ENCODE results near the gene AKT3.

Gene AKT3

DNA sequence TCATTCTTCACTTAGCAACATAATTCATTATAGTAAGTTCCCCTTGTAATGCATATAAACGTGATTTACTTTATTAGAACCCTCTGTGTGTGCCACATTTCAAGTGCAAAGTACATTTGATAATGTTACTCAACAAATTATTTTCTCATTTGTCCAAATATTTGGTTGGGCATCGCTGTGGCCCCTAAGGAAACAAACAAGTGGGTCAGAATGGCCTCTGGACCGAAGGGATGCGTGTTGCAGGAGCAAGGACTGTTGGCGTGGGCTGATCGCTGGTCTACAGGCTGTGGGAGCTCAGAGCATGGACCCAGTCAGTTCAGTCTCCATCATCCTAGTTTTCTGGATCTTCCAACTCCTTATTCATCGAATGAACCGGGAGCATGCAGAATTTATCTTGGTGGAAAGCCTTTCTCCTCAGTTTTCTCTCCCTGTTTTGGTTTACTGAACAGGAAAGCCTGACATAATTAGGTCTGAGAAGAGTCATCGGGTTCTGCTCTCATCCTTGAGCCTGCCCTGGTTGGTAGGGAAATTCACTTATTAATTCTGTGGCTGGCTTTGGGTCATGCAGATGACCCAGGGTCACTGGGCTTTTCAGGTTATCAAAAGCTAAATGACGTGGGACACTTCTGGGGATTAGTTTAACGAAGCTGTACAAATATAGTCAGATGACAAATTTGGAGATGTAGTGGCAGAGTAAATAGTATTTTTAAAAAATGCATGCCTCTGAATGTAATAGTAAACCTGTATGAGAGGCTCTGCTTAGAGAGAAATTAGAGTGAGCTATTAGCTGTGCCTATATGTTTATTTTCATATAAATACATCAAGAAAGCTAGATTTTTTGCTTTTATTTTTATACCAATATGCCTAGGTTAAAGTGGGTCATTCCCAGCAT is 394.0 kb downstream of the AKT3 start:
- DNase-seq, result no peak

DNA sequence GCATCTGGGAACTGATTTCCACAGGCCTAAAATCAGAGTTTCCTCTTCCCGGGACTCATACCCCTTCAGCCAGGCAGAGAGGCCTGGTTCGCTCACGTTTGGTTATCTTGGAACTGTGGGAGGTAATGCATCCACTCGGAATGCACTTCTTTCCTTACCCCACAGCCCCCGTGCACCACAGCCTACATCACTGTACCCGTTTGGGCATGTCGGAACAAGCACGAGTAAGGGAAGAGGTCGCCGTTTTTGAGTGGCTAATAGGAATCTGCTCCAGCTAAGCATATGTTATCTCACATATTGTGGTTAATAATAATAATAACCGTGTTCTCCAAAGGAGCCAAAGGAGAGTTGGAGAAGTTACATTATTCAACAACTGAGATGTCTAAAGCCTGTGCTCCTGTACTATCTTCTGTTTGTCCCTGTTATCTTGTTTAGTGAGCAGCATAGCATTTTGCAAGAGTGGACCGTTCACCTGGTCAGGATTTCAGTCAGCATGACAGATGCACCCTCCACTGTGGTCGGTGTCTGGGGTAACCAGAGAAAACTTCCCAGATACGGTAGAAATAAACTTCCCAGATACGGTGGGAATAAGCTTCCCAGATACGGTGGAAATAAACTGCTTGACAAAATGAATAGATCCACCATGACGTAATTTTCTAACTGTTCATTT is 395.6 kb downstream of the AKT3 start:
- peak; percentile 100 for DNase-seq

- no peak for DNase-seq
Observed at GRCh38 chr1:243452092-243452491, 398.0 kb downstream of the AKT3 start.

GRCh38 chr1:243449373-243449772 is 400.7 kb downstream of the AKT3 start:
- DNase-seq, result no peak

- DNase-seq, result no peak
Observed at GRCh38 chr1:243447844-243448243, 402.2 kb downstream of the AKT3 start.

DNA sequence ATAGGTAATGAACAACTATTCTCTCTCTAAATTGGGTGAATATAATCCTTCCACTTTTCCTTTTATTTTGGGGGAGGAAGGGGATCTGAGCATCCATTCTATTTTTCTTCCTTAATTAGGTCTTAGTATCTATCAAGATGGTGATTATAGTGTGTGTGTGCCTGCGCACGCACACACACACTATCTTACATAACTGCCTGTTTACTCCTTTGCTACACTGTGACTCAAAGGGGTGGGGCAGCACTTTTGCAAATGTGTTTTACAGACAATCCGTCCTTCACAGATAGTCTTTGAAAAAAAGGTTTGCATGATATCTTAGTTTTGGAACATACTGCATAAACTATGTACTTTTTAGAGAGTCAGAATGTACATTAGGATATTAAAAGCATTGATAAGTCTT is 402.7 kb downstream of the AKT3 start:
- no peak for DNase-seq

DNA sequence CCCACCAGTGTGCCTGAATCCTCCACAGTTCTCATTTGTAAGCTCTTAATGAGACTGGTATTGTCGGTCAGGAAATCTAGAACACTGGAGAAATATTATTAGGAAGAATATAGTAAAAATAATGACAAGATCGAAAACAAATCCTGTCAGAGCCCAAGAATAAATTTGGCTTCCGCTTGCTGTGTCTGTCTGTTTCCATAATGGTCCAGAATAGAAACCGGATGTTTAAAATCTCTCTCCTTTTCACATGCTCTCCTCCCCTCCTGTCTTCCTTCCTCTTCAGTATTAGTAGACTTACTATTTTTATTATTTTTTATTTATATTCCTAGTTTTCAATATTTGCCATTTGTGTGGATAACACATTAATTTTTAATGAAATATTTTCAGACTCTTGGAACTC is 406.5 kb downstream of the AKT3 start:
- DNase-seq, result no peak

DNA sequence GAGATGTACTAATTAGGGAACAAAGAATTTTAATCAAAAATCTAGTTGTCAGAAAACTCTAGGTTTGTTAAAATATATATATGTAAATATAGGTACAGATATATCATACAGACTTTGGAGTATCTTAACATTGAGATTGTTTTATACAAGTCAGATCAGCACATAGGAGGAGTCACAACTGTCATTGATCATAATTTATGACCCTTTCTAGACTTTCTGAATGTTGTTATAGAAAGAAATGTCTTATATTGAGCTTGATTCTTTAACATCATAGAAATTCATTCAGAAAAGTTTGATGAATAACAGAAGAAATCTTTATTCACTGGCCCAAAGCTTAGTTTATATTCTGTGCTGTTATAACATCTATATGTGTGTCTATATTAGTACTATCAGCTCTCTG is 408.4 kb downstream of the AKT3 start:
- DNase-seq, result no peak

- DNase-seq, result no peak
Observed at GRCh38 chr1:243440406-243440805, 409.6 kb downstream of the AKT3 start.

GRCh38 chr1:243438815-243439214 is 411.2 kb downstream of the AKT3 start:
- DNase-seq, result no peak
